ENCODE measurements around the gene FSD2. TPM values are rescaled to one million over a fixed set of nuclear protein-coding genes. Genes with fewer than 3 reads are reported as not detected.
A peak's percentile ranks its signal among the peaks of the same experiment; 100 is the strongest.

FSD2 gene
- total RNA-seq, 2 experiments from 2014 or later = not detected

- intact Hi-C loops (cut with DNase I, micrococcal nuclease) = loop anchor here (2.0 to 5.0 kb wide), 6 partner anchors 57 to 267 kb away; partner anchors contain the start of genes RPS17 (in 2 of the 2) and BTBD1 (in 1 of the 2)
- peak overlapping the region; percentile 94 for H3K27ac Mint-ChIP-seq
- H3K4me3 Mint-ChIP-seq = peak overlapping the region; percentile 57
- no peak for ATAC-seq (ENCODE audit: poor library complexity)
- Histone ChIP-seq H3K4me1 (ENCODE audit: insufficient read depth, low read length) (peaks cover 21% of the 10 kb centered on the region), H3K27me3 (ENCODE audit: control insufficient read depth in 1 of 2, insufficient read depth in 2 of 2, low read length in 2 of 2) (no peaks in the 10 kb centered on the region), H3K9me3 (ENCODE audit: control insufficient read depth in 1 of 2, insufficient read depth in 1 of 2, low read length in 2 of 2) (no peaks in the 10 kb centered on the region), H3K27ac (ENCODE audit: low read depth in 1 of 2, low read length in 2 of 2) (no peak overlapping the region), H3K36me3 (ENCODE audit: insufficient read depth, low read length) (peaks cover 10% of the 10 kb centered on the region), H3K4me3 (ENCODE audit: low read length) (no peak overlapping the region)
- POLR2A ChIA-PET = interaction anchor here (0.7 to 4.1 kb wide), 2 partner anchors 28 to 268 kb away, joined by 3 to 45 read pairs; partner anchors contain the start of gene RPS17
- H3K27me3 Mint-ChIP-seq = peaks cover 8% of the 10 kb centered on the region
- H3K36me3 Mint-ChIP-seq (ENCODE audit: low read depth) = peaks cover 23% of the 10 kb centered on the region
- H3K9me3 Mint-ChIP-seq = no peaks in the 10 kb centered on the region
- TF ChIP-seq CTCF (IDR thresholded peaks at IDR 0.05) = no peak
- H3K4me1 Mint-ChIP-seq (ENCODE audit: low read depth) = peaks cover 29% of the 10 kb centered on the region
- no peak for DNase-seq
- CTCF ChIA-PET = interaction anchor here (1.0 to 1.5 kb wide), 2 partner anchors 57 to 204 kb away, joined by 3 to 6 read pairs; partner anchors contain the start of gene C15orf40
Observed at GRCh38 chr15:82807920-82808633, 2.2 kb upstream of the FSD2 start.

GRCh38 chr15:82804575-82804949 lies 1.3 kb downstream of the FSD2 start:
- intact Hi-C loops (cut with DNase I, micrococcal nuclease) = no loop called here

More at GRCh38 chr15:82804575-82804949, 1.3 kb downstream of the FSD2 start:
- DNase-seq (no peak), ATAC-seq (ENCODE audit: poor library complexity) (no peak)
- Histone ChIP-seq H3K27me3 (ENCODE audit: control insufficient read depth in 1 of 2, insufficient read depth in 2 of 2, low read length in 2 of 2) (peaks cover 5 to 14% of the 10 kb centered on the region in 2 experiments), H3K4me3 (ENCODE audit: low read length) (no peak overlapping the region), H3K36me3 (ENCODE audit: insufficient read depth, low read length) (no peaks in the 10 kb centered on the region), H3K27ac (ENCODE audit: low read depth in 1 of 2, low read length in 2 of 2) (no peak overlapping the region), H3K9me3 (ENCODE audit: control insufficient read depth in 1 of 2, insufficient read depth in 1 of 2, low read length in 2 of 2) (no peaks in the 10 kb centered on the region), H3K4me1 (ENCODE audit: insufficient read depth, low read length) (peaks cover 10% of the 10 kb centered on the region)
- peaks cover 35% of the 10 kb centered on the region for H3K27me3 Mint-ChIP-seq
- POLR2A ChIA-PET = no interaction called here
- H3K4me1 Mint-ChIP-seq (ENCODE audit: low read depth) = peaks cover 8% of the 10 kb centered on the region
- no peaks in the 10 kb centered on the region for H3K9me3 Mint-ChIP-seq
- TF ChIP-seq CTCF (IDR thresholded peaks at IDR 0.05) = no peak
- no peaks in the 10 kb centered on the region for H3K36me3 Mint-ChIP-seq (ENCODE audit: low read depth)
- CTCF ChIA-PET = interaction anchor here (1.2 to 1.6 kb wide), 3 partner anchors 10 to 274 kb away, joined by 3 read pairs; no protein-coding TSS in a partner anchor
- H3K27ac Mint-ChIP-seq = no peak overlapping the region
- no peak overlapping the region for H3K4me3 Mint-ChIP-seq
